Measurements from ENCODE around the gene CTNNBL1. TPM values are rescaled to one million over a fixed set of nuclear protein-coding genes. Genes with fewer than 3 reads are reported as not detected.

Gene CTNNBL1
- total and polyA plus RNA-seq, 2 of the 4 experiments (the other 2 are of a cell fraction) = 29.9 to 34.1 TPM

DNA sequence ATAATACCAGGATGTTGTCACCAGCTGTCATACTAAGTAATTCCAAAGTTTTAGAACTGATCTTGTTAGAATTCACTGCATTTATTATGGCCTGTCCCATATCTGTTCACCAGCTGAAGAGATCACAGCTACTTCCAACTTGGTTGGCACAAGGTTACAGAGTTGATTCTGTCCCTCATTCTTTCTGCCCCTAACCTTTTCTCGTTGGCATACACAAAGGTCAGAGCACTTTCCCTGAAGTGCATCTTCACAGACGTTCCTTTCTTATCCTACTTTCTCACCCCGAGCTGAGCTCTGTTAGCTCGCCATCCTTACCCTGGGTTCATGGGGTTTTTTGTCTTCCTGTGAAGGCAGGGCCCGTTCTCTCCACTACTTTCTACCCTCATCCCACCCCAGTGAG lies 143.1 kb downstream of the CTNNBL1 start:
- Histone ChIP-seq H2AK5ac (ENCODE audit: low read depth, low read length) (no peak overlapping the region), H3K9me3 (ENCODE audit: control insufficient read depth, insufficient read depth, low read length) (no peaks in the 10 kb centered on the region), H3K9ac (ENCODE audit: low read depth, low read length) (no peak overlapping the region), H2BK15ac (ENCODE audit: low read depth, low read length) (no peak overlapping the region), H3K4me2 (ENCODE audit: low read depth, low read length) (no peak overlapping the region), H3K18ac (ENCODE audit: low read depth, low read length) (no peak overlapping the region), H2BK5ac (ENCODE audit: low read depth, low read length, poor library complexity, severe bottlenecking) (no peak overlapping the region), H3K27ac (ENCODE audit: insufficient read depth, low read length) (no peak overlapping the region), H3K56ac (ENCODE audit: extremely low read depth, insufficient read depth, low read length) (no peak overlapping the region), H2AFZ (replicated peaks; ENCODE audit: low read length, poor library complexity) (no peak overlapping the region), H3K36me3 (ENCODE audit: control insufficient read depth, insufficient read depth, low read length) (no peaks in the 10 kb centered on the region), H3K4me1 (ENCODE audit: control insufficient read depth, insufficient read depth, low read length) (no peaks in the 10 kb centered on the region; the same call in 1 of the 2 replicates), H4K20me1 (ENCODE audit: insufficient read depth, low read length) (peaks cover 4% of the 10 kb centered on the region; the same call in 1 of the 2 replicates), H3K14ac (replicated peaks; ENCODE audit: low read depth, low read length) (no peak overlapping the region), H2BK120ac (ENCODE audit: low read depth, low read length) (no peak overlapping the region), H4K8ac (ENCODE audit: low read depth in 2 of 2, low read length in 2 of 2) (no peak overlapping the region), H2AK9ac (replicated peaks; ENCODE audit: low read depth, low read length, poor library complexity) (no peak overlapping the region), H3K79me1 (ENCODE audit: low read depth in 1 of 2, low read length in 2 of 2) (peaks cover 0 to 6% of the 10 kb centered on the region in 2 experiments; a peak in 2 of 4 replicates), H3K9me1 (ENCODE audit: insufficient read depth, low read length) (peaks cover 4% of the 10 kb centered on the region; the same call in 1 of the 2 replicates), H3K27me3 (ENCODE audit: control insufficient read depth, insufficient read depth, low read length) (no peaks in the 10 kb centered on the region), H3K4ac (ENCODE audit: low read depth, low read length) (no peak overlapping the region), H4K5ac (ENCODE audit: low read depth, low read length) (no peak overlapping the region), H2BK20ac (ENCODE audit: low read depth, low read length) (no peak overlapping the region), H3K4me3 (ENCODE audit: insufficient read depth, low read depth, low read length) (no peak overlapping the region), H3K23ac (ENCODE audit: low read depth, low read length) (no peak overlapping the region), H4K91ac (ENCODE audit: insufficient read depth, low read depth, low read length) (no peak overlapping the region)
- 100% methylated on average over 1 of the region's 5 CpGs; no CpG with 5 or more reads in 1 of the 2 experiments for WGBS, 2 experiments (ENCODE audit: extremely low coverage in 2 of 2, insufficient read length in 1 of 2)
- intact Hi-C loops (cut with micrococcal nuclease) (no loop called here), dilution Hi-C loops (cut with HindIII; ENCODE audit: low sequenced_read_pairs, unreplicated experiment) (no loop called here), in situ Hi-C loops (cut with MboI; ENCODE audit: low sequenced_read_pairs) (no loop called here)
- CTCF ChIA-PET = interaction anchor here (1.1 to 1.4 kb wide), 2 partner anchors 14 to 81 kb away, joined by 3 to 5 read pairs; no protein-coding TSS in a partner anchor
- no peak for DNase-seq
- ATAC-seq (ENCODE audit: low read depth) = no peak
- POLR2A ChIA-PET (ENCODE audit: unreplicated experiment) = no interaction called here
- BruUV-seq (replicated peaks) = no TSS peak
- TF ChIP-seq BHLHE40 (IDR thresholded peaks at IDR 0.05; ENCODE audit: low read depth, low read length) (no peak), POLR2A (IDR thresholded peaks at IDR 0.05; ENCODE audit: low read depth, low read length) (no peak), MXI1 (IDR thresholded peaks at IDR 0.05; ENCODE audit: borderline replicate concordance, low read depth, low read length) (no peak), MAFK (IDR thresholded peaks at IDR 0.05; ENCODE audit: low read depth, low read length) (no peak), RAD21 (IDR thresholded peaks at IDR 0.05; ENCODE audit: low read length) (no peak), MAZ (IDR thresholded peaks at IDR 0.05; ENCODE audit: borderline replicate concordance, low read depth, low read length) (no peak), RCOR1 (IDR thresholded peaks at IDR 0.05; ENCODE audit: insufficient replicate concordance, low read length) (no peak), USF2 (IDR thresholded peaks at IDR 0.05; ENCODE audit: low read depth, low read length) (no peak), CEBPB (IDR thresholded peaks at IDR 0.05; ENCODE audit: low read depth, low read length) (no peak), CHD1 (IDR thresholded peaks at IDR 0.05; ENCODE audit: low read depth, low read length) (no peak), NFE2L2 (IDR thresholded peaks at IDR 0.05; ENCODE audit: low read depth, low read length) (no peak)
- TF ChIP-seq, protein P1, sequence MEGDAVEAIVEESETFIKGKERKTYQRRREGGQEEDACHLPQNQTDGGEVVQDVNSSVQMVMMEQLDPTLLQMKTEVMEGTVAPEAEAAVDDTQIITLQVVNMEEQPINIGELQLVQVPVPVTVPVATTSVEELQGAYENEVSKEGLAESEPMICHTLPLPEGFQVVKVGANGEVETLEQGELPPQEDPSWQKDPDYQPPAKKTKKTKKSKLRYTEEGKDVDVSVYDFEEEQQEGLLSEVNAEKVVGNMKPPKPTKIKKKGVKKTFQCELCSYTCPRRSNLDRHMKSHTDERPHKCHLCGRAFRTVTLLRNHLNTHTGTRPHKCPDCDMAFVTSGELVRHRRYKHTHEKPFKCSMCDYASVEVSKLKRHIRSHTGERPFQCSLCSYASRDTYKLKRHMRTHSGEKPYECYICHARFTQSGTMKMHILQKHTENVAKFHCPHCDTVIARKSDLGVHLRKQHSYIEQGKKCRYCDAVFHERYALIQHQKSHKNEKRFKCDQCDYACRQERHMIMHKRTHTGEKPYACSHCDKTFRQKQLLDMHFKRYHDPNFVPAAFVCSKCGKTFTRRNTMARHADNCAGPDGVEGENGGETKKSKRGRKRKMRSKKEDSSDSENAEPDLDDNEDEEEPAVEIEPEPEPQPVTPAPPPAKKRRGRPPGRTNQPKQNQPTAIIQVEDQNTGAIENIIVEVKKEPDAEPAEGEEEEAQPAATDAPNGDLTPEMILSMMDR (conservative IDR thresholded peaks at IDR 0.05; ENCODE audit: low read depth, low read length) = no peak
